Measurements from ENCODE around the gene FAM53B.

FAM53B gene

DNA sequence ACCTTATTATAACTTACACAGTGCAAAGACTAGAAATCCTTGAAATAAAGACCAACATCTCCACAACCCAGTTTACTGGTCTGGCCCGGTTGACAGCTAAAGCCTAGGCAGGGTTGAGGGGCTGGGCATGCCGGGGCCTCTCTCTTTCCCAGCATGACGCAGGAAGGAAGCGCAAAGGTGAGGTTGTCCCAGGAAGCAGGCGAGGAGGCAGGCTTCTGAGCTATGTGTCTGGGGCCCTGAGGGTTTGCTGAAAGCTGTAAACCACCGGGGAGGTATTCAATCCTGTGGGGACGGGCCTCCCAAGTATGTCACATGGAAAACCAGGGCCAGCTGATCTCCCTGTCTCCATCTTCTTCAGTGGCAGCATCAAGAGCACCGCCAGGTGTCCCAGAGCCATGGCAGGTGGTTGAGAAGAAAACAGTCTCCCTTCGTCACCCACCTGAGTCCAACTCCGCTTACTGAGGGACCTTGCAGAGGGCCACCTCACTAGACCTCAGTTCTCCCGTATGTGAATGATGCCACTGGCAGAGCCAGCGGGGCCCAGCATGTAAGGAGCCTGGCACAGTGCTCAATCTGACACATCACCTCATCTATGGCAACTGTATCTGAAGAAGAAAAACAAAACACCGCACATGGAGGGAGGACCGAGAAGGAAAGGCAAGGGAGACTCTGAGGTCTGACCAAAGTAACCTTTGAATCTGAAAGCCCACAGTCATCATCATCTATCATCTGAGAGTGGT lies 49.5 kb downstream of the FAM53B start:
- no peak for DNase-seq

DNA sequence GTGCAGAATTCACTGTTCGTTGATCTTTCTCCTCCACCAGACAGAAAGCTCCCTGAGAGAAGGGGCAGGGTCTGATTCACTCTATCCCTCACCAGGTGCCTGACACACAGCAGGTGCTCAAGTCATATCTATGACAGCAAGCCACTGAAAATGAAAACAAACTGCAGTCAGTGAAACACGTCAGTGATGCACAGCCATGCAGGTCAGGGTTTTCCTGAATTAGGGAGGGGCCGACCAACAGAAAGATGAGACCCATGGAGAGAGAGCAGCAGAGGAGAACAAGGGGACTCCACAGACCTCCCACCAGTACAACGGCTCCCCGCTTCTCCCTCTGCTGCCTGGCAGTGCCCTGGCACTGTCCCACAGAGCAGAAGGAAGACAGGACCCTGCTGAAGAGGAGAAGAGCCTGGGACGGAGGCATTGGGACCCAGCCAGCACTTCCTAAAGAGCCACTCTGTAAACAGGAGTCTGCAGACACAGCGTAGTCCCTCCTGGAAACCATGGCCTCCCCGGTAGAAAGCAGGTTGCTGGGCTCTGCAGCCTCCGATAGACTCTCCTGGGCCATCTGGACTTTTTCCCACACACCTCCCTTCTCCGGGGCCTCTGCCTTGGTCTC lies 50.3 kb downstream of the FAM53B start:
- DNase-seq = no peak

DNA sequence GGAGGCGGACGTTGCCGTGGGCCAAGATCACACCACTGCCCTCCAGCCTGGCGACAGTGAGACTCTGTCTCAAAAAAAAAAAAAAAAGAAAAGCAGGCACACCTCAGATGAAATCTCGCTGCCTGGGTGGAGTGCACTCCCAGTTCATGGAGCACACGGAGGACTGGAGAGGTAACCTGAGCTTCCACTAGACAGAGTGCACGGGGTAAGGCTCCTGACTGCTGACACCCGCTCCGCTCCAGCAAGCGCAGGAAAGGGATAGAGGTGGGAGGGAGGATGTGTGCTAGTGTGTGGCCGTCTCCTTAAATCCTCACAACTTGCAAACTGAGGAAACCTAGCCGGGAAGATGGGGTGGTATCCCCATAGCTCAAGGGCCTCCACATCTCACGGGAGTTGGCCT lies 50.8 kb downstream of the FAM53B start:
- DNase-seq = no peak

DNA sequence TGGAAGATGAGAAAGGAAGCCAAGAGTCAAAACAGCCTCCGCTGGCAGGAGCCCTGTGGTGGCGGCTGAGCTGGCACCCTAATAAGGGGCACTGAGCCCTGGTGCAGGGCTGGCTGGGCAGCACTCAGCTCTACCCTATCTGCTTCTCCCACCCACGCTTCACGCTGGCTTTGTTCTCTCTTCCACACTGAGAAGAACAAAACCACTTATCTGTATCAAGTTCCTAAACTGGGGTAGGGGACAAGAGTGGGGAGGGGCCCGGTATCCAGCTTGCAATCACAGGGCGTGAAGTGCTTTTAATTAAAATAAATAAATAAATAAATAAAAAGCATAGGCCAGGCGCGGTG lies 52.1 kb downstream of the FAM53B start:
- DNase-seq = no peak

DNA sequence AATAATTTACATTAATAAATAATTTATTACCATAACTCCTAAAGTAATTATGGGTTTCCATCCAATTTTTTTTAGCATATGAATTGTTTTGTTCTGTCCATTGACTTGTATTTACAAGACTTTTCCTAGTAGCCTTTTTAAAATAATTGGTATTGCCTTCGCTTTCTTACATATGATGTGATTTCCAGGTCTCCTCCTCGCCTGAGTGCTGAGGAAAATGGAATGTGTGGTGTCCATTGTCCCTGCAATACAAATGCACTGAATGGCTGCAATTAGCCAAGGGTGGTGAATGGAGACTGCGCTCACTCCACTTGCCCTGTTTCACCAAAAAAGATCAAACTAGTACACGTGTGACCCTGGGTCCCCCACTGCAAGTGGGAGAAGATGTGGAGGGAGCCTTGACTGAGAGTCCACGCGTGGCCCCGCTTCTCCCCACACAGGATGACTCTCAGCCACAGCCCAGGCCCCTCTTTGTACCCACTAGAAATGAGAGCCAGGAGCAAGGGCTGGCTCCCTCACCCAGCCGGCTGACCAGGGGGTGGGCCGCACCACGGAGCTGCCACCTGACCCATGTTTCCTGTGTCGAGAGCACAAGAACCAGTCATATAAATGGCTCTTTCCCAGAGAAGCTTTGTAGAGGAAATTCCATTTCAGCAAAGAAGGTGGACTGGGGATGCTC lies 52.6 kb downstream of the FAM53B start:
- no peak for DNase-seq

DNA sequence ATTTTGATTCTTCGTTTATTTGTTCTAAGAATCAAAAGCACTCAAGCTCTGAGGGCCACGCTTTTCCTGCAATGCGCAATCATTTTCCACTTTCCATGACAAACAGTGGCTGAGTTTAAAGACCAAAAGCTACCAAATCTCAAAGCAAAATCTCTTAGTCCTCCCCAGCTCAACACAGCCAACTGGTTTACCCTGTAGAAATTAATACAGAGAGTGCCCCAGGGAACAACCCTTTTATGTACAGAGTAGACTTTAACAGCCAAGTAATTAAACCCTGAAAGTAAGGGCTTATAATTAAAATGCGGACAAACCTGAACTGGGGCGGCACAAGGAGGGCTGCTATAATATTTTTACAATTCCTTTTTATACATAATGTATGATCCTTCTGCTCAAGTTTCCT lies 53.2 kb downstream of the FAM53B start:
- peak; percentile 25 for DNase-seq

DNA sequence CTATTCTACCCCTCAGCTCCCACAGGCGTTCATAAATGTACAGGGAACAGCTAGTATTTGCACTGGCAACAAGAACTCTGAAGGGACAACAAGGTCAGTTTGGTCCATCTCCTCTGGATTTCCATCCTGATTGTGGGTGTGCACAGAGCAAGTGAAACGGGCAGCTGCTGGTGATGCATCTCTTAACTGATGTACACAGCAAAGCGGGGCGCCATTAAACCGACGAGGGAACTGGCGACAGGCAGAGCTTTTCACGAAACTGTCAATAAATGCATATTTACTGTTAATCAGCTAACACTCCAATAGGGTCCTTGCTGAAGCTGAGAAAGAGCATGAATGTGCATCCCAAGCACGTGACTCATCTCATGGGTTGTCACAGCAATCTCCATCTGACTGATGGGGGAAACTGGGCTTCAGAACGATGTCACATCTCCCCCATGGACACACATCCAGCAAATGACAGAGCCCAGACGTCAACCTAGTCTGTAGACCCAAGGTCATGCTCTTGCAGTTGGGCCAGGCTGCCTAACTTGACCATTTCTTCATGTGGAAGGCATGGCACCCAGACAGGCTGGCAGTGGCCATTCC lies 54.2 kb downstream of the FAM53B start:
- DNase-seq = no peak

DNA sequence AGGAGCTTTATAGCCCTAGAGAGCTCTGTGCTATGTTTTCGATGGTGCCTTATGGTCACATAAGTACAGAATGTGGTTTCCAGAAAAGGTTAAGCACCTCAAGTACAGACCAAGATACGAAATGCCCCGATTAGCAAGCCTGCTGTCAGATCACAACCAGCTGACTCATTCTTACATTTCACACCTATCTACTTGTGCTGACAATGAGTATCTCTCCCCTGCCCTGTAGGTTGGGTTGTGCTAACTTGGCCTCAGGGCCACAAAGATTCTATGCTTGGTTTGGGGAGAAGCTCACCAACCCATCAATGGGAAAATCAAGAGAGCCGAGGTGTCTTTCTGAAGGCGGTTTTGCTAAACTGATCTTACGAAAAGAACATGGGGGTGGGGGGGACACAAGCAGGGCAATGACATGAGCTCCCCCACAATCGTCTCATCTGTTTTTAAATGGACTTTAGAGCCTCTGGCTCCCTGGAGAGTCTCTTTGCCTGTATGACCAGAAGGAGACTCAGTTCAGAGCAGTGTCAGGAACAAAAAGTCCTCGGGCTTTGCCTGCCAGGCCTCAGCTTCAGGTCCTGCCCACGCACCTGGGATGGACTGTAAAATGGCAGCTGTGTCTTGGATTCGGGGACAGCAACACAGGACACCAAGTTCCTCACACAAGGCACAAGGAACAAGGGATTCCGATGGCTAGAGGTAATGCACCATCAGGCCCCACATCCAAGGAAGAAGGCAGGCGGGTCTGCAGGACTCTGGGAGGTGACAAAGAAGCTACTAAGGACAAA lies 55.1 kb downstream of the FAM53B start:
- DNase-seq = no peak

DNA sequence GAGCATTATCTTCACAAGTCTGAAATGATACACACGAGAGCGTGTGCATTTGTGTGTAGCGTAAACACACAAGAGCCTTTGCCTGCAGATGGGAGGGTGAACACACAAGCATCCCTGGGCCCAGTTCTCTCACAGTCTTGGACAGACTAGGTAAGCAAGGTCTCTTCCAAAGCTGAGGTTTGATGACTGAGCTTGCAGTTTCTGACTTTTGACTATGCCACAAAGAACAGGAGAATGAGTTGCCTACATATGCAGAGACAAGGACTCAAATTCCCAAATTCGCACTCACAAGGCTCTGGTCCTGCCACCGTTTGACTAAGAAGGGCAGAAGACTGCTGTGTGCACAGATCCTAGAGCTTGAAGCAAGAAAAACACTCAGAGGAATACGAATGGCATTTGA lies 55.8 kb downstream of the FAM53B start:
- DNase-seq = no peak

DNA sequence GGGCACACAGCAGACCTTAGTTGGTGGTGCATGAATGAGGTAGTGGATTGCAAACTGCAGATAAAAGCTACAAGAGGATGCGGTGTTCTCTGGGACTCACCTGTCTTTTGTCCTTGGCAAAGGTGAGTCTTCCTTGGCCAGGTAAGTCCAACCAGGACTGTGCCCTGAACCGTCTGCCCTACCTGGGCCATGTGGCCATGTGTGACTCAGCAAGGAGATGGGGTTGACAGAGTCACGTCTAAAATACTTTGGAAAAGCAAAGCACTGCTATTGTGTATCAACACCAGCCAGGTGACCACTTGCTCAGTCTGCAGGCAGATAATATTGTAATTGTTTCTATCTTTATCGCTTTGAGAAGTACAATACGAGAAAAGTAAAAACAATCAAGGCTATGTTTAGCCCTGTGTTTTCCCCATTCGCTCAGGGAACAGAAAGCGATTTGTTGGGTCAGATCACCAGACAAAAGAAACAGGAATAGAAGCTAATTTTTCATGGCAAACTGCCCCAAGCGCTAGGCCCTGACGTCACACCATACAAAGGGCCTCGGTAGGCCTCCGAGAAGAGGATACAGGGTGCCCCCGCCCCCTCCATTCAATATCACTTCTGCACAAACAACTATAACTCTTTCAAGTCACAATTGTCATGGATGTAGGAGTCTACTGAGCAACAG lies 57.3 kb downstream of the FAM53B start:
- DNase-seq = no peak

DNA sequence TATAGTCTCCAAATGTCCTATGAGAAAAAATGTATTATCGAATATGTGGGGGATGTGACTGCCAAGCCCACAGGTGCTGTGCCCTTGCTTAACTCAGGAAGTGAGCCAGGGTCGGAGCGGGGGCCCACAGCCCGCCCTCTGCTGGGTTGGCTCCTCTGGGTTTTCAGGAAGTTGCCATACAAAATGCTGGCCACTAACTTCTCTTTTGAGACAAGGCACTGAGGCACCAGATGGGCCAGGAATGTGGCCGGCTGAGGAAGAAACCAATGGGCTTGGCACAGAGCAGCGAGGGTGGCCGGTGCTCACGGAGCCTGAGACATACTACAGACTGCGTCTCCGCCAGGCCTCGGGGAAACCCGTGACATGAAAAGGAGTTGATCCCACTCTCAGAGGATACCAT lies 58.9 kb downstream of the FAM53B start:
- DNase-seq = no peak

DNA sequence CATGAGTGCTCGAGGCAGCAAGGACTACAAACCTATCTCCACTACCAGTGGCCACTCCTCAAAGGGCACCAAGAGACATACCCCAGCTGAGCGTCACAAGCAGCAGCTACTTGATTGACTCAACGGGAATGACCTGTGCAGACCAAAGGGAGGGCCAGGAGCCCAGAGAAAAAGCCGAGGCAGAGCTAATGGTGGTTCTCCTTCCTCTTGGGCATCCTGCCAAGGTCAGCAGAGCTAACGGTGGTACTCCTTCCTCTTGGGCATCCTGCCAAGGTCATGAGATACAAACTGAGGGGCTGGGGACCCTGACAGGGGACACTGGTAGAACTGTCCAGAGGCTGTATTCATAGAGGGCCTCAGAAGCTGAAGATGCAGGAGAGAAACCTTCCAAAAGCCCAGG lies 60.4 kb downstream of the FAM53B start:
- no peak for DNase-seq

DNA sequence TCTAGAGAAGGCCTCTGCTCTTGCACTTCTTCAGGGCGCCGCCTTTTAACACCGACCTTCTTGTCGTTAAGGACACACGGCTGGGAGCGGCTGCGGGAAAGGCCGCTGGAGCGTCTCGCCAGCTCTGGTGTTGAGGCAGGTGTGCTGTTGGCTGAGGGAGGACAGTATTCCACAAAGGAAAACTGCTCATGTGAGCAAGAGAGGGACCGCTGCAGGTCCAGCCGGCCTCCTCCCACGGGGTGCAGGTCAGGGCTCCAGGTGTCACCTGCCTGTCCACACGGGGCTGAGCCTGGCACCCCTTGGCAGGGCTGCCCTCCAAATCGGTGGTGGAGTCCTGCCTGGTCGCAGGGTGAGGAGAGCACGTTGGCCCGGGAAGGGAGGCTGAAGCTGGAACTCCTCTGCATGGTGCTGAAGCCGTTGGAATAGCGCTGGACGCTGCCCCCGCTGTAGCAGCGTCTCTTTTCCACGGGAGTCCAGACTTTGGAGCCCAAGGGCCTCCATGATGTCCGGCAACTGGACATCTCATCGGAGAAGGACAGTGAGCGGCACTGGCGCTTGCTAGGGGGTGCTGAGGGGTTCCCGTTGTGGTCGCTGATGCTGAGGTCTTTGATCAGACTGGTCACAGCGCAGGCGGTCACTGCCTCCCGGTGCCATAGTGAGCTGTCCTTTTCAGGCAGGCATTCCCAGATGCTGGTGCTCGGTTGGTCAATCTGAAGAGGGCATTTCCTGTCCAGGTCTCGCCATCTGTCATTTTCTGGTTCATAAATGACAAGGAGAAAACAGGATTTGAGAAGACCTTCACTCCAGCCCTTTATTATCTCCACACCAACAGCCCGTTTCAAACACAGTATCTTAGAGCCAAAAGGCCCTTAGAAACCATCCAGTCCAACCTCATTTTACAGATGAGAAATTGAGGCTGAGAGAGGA lies 62.3 kb downstream of the FAM53B start:
- no peak for DNase-seq

DNA sequence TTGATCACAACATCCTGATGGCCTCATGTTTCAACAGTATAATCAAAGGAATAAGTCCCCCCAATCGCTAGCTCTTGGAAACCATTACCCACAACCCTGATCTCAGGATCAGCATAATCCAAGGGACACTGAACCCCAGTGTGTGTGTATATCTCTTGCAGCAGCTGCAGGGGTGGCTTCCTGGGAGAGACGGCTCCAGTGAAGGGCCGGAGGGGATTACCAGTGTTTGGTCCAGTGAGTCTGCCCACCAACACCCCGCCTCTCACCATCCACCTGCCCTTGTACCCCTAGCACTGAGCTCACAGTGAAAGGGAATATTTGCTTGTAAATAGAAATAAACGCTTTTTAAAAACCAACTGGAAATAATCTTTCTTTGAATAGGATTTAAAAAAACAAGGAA lies 63.1 kb downstream of the FAM53B start:
- no peak for DNase-seq

DNA sequence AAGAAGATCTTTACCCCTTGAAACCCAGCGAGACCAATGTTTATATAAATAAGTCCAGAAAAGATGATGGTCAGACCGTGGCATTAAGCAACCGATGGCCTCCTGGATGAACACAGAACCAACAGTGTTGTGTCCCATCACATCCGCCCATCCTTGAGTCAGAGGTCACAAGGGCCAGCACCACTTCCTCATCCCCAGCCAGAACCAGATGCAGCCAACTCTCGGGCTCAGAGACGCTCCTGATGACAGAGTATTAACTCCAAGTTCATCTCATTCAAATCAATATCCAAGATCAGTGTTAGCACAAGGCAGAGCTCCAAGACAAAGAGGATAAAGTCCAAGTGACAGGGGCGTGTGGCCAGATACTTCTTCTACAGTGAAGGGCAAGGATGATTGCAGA lies 63.5 kb downstream of the FAM53B start:
- DNase-seq = no peak

DNA sequence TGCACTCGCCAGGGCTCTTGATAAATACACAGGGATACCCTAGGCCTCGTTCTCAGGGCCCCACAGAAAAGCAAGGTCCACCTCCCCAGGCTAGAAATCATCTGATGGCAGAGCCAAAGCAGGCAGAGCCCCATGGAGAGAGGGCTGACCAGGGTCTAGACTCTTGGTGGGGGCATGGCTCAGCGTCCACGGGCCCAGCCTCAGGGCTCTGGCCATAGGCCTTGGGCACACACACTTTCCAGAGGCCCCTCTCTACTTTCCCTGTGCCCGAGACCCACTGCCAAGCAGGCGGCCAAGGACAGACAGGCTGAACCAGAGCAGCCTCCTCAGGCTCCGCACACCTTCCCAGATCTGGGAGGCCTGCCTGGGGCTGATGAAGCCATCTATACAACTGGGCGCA lies 64.8 kb downstream of the FAM53B start:
- DNase-seq = no peak

DNA sequence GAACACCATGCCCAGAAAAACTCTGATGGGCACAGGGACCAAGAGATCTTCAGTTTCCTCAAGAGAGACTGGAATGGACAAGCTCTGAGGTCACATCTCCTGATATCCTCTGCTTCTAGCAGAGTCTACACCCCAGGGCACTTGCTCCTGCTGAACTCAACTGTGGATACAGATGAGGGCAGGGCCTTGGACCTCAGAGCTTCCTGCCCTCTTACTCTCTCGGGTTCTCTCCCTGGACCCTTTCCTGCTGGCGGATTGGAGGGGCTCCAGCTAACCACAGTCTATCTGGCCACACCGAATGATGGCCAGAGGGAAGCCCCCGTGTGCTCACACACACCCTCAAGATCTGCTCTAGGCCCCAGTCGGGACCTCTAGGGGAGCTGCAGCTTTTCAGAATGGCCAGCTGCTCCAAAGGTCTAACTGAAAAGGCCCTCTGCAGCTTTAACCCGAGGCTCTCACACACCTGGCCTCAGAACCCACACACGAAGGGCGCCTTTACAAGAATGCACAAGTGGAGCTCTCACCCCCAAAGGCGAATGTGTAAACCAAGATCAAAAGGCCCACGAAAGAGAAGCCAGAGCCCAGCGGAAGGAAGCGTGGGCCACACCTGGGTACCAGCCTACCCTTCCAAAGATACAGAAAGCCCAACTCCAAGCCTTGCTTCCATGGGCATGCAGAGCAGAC lies 65.5 kb downstream of the FAM53B start:
- DNase-seq = no peak

DNA sequence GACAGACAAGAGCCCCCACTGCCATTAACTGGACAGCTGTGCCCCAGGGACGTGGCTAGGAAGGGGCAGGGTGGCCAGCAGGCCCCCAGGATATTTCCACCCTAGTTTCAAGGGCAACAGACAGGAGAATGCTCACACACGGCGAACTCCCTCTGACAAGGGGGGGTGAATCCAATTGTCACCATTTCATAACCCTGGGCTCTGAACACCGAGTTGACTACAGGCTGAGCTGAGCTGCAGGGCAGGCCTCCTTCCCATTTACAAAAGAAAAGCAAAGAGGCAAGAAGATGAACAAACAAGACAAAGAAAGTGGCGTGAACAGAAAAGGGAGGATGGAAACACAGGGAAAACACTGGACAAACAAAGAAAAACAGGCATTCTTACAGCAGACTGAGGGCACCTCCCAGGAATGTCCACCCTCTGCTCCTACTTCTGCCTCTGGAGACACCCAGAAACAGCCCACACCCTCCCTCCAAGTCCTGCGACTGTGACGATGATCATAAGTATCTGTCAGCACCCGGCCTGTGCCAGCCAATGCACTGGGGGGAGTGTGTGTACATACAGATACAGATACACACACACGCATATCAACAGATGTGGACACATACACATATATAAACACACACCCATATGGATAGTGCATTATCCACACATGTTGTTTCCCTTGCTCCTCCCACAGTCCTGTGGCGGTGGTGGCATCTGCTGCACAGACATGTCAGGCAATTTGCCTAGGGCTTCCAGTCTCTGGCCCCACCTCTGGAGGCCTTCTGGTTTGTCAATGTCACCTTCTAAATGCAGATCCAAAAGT lies 66.2 kb downstream of the FAM53B start:
- no peak for DNase-seq

DNA sequence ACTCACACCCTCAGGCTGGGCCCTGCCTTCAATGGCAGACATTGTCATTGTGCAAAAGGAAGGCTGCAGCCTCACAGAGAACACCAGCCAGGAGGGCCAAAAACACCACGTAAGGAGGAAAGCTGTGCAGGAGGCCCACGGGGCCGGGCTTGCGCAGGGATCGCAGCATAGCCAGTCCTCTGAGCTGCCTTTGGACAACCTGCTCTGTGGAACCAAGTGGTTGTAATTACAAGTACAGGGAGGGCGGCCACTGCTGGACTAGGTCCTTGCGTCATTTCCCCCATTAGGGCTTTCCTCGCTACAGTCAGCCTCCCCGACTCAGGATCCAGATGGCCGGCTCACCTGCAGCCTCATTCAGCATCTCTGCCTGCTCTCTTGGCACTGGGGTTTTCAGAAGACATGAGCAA lies 66.9 kb downstream of the FAM53B start:
- no peak for DNase-seq

DNA sequence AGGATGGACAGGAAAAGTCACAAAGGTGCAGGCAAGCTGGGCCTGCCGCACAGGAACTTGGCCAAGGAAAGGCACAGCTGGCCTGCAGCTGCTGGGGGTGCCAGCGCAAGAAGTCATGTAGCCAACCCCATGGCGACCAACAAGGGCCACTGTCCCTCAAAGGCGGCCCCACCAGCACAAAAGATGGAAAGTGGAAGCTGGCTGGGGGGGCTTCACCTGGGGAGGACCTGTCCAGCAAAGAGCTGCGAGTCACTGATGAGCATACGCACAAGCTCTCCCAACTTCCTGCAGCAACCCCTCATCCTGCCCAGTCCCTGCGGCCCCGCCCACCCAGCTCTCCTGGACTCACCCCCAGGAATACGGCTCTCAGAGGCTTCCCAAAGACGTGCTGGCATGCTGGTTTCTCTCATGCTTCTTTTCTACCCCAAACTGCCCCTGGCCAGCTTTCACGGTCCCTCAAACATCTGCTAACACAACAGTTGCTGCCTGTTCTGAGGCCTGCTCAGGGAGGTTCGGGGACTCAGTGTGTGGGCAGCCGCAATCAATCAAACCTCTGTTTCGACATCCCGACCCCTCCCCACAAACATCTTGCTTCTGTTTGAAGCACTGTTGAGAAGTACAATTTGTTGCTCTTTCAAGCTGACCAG lies 67.6 kb downstream of the FAM53B start:
- DNase-seq = no peak
